ENCODE data around the gene DCLRE1A. TPM values are rescaled to one million over a fixed set of nuclear protein-coding genes. Genes with fewer than 3 reads are reported as not detected.

DCLRE1A gene
- total and polyA plus RNA-seq, 10 of the 15 experiments (the other 5 are each of a cell fraction or from before 2014, with no cell fraction given), result 4.8 to 29.8 (median 14.0) TPM

GRCh38 chr10:113853578-113854012 is 287 bp downstream of the DCLRE1A start:
- Histone ChIP-seq H3K27me3 (replicated peaks in 1 of 2; ENCODE audit: control insufficient read depth in 2 of 2, insufficient read depth in 2 of 2, low read length in 1 of 2) (no peaks in the 10 kb centered on the region), H4K20me1 (ENCODE audit: control insufficient read depth, insufficient read depth) (no peaks in the 10 kb centered on the region), H3K79me2 (ENCODE audit: control insufficient read depth, insufficient read depth, low read length) (peaks cover 84% of the 10 kb centered on the region), H3K27ac (ENCODE audit: control insufficient read depth, insufficient read depth) (peak overlapping the region; percentile 92), H2AFZ (ENCODE audit: control insufficient read depth, low read depth, low read length) (peak overlapping the region; percentile 83), H3K4me1 (ENCODE audit: control insufficient read depth, insufficient read depth, low read length) (peaks cover 3% of the 10 kb centered on the region; the same call in 1 of the 2 replicates), H3K9me3 (replicated peaks; ENCODE audit: control insufficient read depth, insufficient read depth, low read length) (no peaks in the 10 kb centered on the region; the same call in 2 of the 3 replicates), H3K4me2 (ENCODE audit: control insufficient read depth, insufficient read depth) (peak overlapping the region; percentile 79), H3K4me3 (peak overlapping the region; percentile 78), H3K36me3 (ENCODE audit: control insufficient read depth in 2 of 2, insufficient read depth in 2 of 2, low read length in 1 of 2) (peaks cover 0 to 4% of the 10 kb centered on the region in 2 experiments; a peak in 1 of 4 replicates), H3K9ac (ENCODE audit: control insufficient read depth, insufficient read depth, low read length) (peak overlapping the region; percentile 88)
- ATAC-seq (no peak), FAIRE-seq (no peak), DNase-seq (ENCODE audit: low read depth, low spot score) (no peak)
- CTCF ChIA-PET, result interaction anchor here (1.1 kb wide), 1 partner anchor 250 kb away, joined by 3 read pairs; no protein-coding TSS in a partner anchor
- SMC1A ChIA-PET (ENCODE audit: uncharacterized antibody, unreplicated experiment), result interaction anchor here (0.9 to 2.3 kb wide), 3 partner anchors 10 to 106 kb away, joined by 3 to 5 read pairs (median 3); no protein-coding TSS in a partner anchor
- TF ChIP-seq PAX8 (IDR thresholded peaks at IDR 0.05) (no peak), SREBF1 (IDR thresholded peaks at IDR 0.05; ENCODE audit: low read length) (no peak), PML (IDR thresholded peaks at IDR 0.05; ENCODE audit: low read length) (no peak), PBX3 (IDR thresholded peaks at IDR 0.05; ENCODE audit: insufficient replicate concordance, low read depth, low read length) (no peak)
- POLR2A ChIA-PET, result interaction anchor here (0.7 to 1.5 kb wide), 3 partner anchors 167 to 246 kb away, joined by 3 to 4 read pairs (median 3); partner anchors contain the start of gene ADRB1
- BruUV-seq (replicated peaks), result TSS peak; percentile 55
- intact Hi-C loops (cut with micrococcal nuclease; ENCODE audit: unreplicated experiment), result loop anchor here (2.0 kb wide), 1 partner anchor 171 kb away; no protein-coding TSS in a partner anchor
- in situ Hi-C loops (cut with MboI), result no loop called here
- RAD21 ChIA-PET (ENCODE audit: unreplicated experiment), result interaction anchor here (1.1 to 1.3 kb wide), 2 partner anchors 26 to 51 kb away, joined by 4 to 6 read pairs; no protein-coding TSS in a partner anchor
- 56% methylated on average over 10 of the region's 10 CpGs for WGBS (ENCODE audit: insufficient coverage, insufficient replicate concordance, low lambda C conversion rate, missing lambda C conversion rate)

- ATAC-seq (no peak), FAIRE-seq (no peak), DNase-seq (ENCODE audit: low read depth, low spot score) (no peak)
- peaks cover 48% of the 10 kb centered on the region for H3K79me2 ChIP-seq (ENCODE audit: control insufficient read depth, insufficient read depth, low read length)
- H3K27me3 ChIP-seq (replicated peaks in 1 of 2; ENCODE audit: control insufficient read depth in 2 of 2, insufficient read depth in 2 of 2, low read length in 1 of 2), result no peaks in the 10 kb centered on the region
- H3K9ac ChIP-seq (ENCODE audit: control insufficient read depth, insufficient read depth, low read length), result no peak overlapping the region
- peak overlapping the region; percentile 63 for H3K4me2 ChIP-seq (ENCODE audit: control insufficient read depth, insufficient read depth)
- POLR2A ChIA-PET, result interaction anchor here (0.6 to 2.0 kb wide), 5 partner anchors 10 to 171 kb away, joined by 3 to 10 read pairs (median 3); no protein-coding TSS in a partner anchor
- intact Hi-C loops (cut with micrococcal nuclease; ENCODE audit: unreplicated experiment) (no loop called here), in situ Hi-C loops (cut with MboI) (no loop called here)
- CTCF ChIA-PET, result interaction anchor here (0.7 to 2.0 kb wide), 13 partner anchors 8 to 252 kb away, joined by 3 to 9 read pairs (median 3); no protein-coding TSS in a partner anchor
- TF ChIP-seq MLLT1 (IDR thresholded peaks at IDR 0.05) (peak; percentile 77; the same call in 1 of the 2 replicates), HDGF (IDR thresholded peaks at IDR 0.05) (no peak), TBL1XR1 (IDR thresholded peaks at IDR 0.05; ENCODE audit: low read depth, low read length) (no peak), ZNF274 (IDR thresholded peaks at IDR 0.05; ENCODE audit: insufficient read depth, insufficient read length) (no peak)
- no peak overlapping the region for H2AFZ ChIP-seq (ENCODE audit: control insufficient read depth, low read depth, low read length)
- peaks cover 0 to 8% of the 10 kb centered on the region in 2 experiments; a peak in 2 of 4 replicates for H3K36me3 ChIP-seq (ENCODE audit: control insufficient read depth in 2 of 2, insufficient read depth in 2 of 2, low read length in 1 of 2)
- BruUV-seq (replicated peaks), result no TSS peak
- no peaks in the 10 kb centered on the region for H4K20me1 ChIP-seq (ENCODE audit: control insufficient read depth, insufficient read depth)
- 97% methylated on average over 7 of the region's 7 CpGs for WGBS (ENCODE audit: insufficient coverage, insufficient replicate concordance, low lambda C conversion rate, missing lambda C conversion rate)
- SMC1A ChIA-PET (ENCODE audit: uncharacterized antibody, unreplicated experiment), result interaction anchor here (0.8 to 2.7 kb wide), 24 partner anchors 9 to 253 kb away, joined by 3 to 11 read pairs (median 6); no protein-coding TSS in a partner anchor
- no peak overlapping the region for H3K27ac ChIP-seq (ENCODE audit: control insufficient read depth, insufficient read depth)
- no peaks in the 10 kb centered on the region; the same call in 2 of the 3 replicates for H3K9me3 ChIP-seq (replicated peaks; ENCODE audit: control insufficient read depth, insufficient read depth, low read length)
- H3K4me3 ChIP-seq, result peak overlapping the region; percentile 16; the same call in 1 of the 2 replicates
- RAD21 ChIA-PET (ENCODE audit: unreplicated experiment), result interaction anchor here (0.6 to 2.7 kb wide), 8 partner anchors 9 to 253 kb away, joined by 3 to 15 read pairs (median 5); no protein-coding TSS in a partner anchor
- peaks cover 4% of the 10 kb centered on the region; the same call in 1 of the 2 replicates for H3K4me1 ChIP-seq (ENCODE audit: control insufficient read depth, insufficient read depth, low read length)
These were observed 3.9 kb downstream of the DCLRE1A start for GRCh38 chr10:113849946-113850345.

Measured in GM12878 (cell line).